ENCODE results near the gene MEP1B.
"Not testable (repeated sequence)": the region's sequence is repeated elsewhere in the genome, so short reads cannot be mapped to it uniquely, and the experiment has no call there.

The MEP1B gene

DNA sequence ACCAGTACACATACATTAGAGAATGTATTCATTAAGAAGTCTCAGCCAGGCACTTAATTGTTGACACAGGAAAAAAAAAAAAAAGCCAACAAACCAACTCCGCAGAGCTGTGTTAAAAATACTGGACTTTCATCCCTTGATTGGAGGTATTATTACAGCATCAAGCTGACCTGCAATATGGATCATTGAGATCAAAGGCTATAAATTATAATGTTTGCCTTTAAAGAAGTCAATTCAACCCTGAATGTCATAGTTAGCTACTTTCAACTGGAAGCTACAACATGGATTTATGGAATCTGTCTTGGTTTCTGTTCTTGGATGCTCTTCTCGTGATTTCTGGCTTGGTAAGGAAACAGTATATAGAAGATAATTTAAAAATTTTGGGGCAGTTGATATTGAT is at the start of gene MEP1B:
TSS of gene MEP1B (plus strand) at position 250 of the 400 bp plus-strand sequence. CDS start at position 282, 32 bp downstream.
- no peak for DNase-seq (ENCODE audit: low spot score)

DNA sequence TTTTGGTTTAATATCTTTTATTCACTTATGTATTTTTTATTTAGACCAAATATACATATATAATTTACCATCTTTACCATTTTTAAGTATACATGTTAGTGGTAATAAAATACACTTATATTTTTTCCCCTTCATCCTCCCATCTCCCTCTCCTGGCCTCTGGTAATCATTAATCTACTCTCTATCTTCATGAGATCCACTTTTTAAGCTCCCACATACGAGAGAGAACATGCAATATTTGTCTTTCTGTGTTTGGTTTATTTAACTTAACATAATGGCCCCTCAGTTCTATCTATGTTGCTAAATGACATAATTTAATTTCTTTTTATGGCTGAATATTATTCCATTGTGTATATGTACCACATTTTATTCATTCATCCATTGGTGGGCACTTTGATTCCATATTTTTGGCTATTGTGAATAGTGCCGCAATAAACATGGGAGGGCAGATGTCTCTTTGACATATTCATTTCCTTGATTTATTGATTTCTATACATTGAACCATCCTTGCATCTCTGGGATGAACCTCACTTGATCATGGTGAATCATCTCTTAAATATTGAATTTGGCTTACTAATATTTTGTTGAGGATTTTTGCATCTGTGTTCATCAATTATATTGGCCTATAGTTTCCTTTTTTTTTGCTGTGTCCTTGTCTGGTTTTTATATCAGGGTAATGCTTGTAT is 41.5 kb upstream of the MEP1B start:
- DNase-seq (ENCODE audit: low spot score), result no peak

GRCh38 chr18:32152705-32153448 is 37.0 kb upstream of the MEP1B start:
- DNase-seq (ENCODE audit: low spot score), result no peak

- no peak for DNase-seq (ENCODE audit: low spot score)
Measured at GRCh38 chr18:32156855-32157254, 33.0 kb upstream of the MEP1B start.

DNA sequence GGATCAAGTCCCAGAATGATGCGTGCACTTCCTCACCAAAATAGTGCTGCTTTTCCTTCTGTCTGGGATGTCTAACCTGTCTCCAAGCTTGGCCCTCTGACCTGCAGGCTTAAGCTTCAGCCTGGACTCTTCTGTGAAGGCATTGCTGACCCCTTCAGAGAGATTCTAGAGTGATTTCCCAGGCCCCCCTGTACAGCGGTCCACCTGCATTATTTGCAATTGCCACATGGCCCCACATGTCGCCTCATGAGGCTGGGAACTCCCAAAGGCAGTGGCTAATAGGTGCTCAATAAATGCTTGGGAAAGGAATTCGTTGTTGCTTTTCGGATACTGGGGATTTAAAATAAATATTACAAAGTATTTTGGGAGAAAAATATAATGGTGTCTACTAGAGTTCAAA is 32.3 kb upstream of the MEP1B start:
- no peak for DNase-seq (ENCODE audit: low spot score)

GRCh38 chr18:32158108-32158624 is 31.7 kb upstream of the MEP1B start:
- DNase-seq (ENCODE audit: low spot score), result peak; percentile 85

DNA sequence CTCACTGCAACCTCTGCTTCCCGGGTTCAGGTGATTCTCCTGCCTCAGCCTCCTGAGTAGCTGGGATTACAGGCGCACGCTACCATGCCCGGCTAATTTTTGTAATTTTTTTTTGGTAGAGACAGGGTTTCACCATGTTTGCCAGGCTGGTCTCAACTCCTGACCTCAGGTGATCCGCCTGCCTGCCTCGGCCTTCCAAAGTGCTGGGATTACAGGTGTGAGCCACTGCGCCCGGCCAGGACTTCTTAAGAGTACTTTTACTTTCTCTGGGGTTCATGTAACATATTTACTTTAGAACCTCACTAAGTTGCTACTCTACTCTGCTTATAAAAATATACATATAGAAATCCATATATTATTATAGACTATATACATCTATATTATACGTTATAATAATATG is 31.2 kb upstream of the MEP1B start:
- DNase-seq (ENCODE audit: low spot score), result not testable (repeated sequence)

DNA sequence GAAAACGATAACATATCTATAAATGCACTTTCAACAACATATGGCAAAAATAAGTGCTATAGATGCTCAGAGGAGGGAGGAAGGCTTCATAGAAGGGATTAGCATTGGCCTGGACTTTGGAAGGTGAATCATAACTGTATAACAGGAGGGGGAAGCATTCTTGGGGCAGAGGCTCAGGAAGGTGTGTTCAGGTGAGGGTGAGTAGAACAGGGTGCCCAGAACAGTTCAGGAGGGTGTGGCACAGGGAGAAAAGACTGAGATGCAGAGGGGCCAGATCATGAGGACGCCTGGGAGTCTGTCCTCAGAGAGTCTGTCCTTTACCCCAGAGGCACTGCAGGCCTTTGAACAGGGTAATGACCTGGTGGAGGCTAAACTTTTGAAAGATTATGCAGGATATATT is 29.3 kb upstream of the MEP1B start:
- DNase-seq (ENCODE audit: low spot score), result no peak

DNA sequence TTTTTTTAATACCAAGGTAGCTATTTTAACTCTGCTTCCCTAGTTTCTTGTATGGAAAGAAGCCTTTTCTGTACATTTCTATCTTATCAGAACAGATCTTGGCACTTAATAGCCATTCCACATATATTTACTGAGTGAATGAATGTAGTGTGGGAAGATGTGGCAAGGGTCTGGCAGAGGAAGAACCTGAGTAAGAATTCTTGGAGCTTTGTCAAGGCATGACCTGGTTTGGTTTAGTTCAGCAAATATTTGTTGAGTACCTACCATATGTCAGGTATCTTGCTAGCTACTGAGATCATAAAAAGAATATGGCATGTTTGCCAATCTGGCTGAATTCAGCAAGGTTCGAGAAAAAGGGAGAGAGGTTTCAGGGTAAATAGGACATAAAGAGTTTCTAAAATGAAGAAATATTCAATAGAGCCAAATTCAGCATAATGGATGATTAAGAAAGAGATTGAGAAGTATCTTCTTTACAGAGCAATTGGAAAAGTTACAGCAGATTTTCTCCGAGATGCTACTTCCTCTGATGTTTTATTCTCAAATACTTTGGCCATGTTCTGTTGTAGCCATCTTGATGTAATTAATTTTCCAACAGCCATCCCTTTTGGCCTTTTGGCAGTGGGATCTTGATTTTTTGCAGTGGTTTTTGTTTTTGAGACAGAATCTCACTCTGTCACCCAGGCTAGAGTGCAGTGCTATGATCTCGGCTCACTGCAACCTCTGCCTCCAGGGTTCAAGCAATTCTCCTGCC is 21.7 kb upstream of the MEP1B start:
- DNase-seq (ENCODE audit: low spot score), result no peak

GRCh38 chr18:32173654-32174053 is 16.2 kb upstream of the MEP1B start:
- no peak for DNase-seq (ENCODE audit: low spot score)

DNA sequence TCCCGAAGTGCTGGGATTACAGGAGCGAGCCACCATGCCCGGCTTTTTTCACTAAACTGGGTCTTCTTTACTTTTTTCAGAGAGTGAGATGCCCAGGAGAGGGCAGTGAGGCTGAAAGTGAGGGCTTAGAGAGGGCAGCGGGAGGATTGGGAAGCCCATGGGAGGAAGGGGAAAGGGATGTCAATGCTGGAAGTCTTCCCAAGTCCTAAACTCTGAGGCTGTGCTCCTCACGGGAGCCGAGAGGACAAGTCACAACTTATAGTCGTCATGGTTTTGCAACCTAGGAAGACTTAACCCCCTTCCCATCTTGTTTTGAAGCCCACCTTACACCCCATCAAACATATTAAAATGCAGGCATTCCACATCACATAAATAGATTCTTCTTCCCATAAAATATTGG is 15.1 kb upstream of the MEP1B start:
- no peak for DNase-seq (ENCODE audit: low spot score)

DNA sequence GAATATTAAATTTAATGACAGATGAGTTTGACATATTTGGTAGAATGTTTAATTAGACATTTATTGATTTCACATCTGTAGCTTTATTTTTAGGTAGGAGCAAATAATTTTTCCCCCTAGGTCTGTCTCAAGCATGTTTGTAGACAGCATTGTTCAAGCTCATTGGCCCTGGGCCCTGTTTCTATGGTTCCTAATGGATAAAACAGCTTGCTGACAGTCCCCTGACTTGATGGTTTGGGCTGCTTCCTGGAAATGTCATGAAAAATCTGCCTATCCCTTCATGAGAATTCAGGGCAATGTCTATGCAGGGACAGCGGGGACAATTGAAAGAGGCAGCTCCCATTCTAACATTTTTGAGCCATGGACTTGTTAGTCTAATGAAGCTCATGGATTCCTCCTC is 14.6 kb upstream of the MEP1B start:
- no peak for DNase-seq (ENCODE audit: low spot score)

- DNase-seq (ENCODE audit: low spot score), result not testable (repeated sequence)
Measured at GRCh38 chr18:32176745-32177144, 13.1 kb upstream of the MEP1B start.

- DNase-seq (ENCODE audit: low spot score), result no peak
Measured at GRCh38 chr18:32177530-32177929, 12.3 kb upstream of the MEP1B start.

DNA sequence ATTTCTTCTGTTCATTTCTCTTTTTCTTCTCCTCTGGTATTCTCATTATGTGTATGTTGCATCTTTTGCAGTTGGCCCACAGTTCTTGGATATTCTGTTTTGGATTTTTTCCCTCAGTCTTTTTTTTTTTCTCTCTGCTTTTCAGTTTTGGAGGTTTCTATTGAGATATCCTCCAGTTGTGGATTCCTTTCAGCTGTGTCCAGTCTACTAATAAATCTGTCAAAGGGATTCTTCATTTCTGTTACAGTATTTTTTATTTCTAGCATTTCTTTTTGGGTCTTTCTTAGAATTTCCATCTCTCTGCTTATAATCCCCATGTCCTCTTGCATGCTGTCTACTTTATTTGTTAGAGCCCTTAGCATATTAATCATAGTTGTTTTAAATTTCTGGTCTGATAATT is 6.3 kb upstream of the MEP1B start:
- no peak for DNase-seq (ENCODE audit: low spot score)

GRCh38 chr18:32190209-32190608 is 370 bp downstream of the MEP1B start:
- DNase-seq (ENCODE audit: low spot score), result no peak

DNA sequence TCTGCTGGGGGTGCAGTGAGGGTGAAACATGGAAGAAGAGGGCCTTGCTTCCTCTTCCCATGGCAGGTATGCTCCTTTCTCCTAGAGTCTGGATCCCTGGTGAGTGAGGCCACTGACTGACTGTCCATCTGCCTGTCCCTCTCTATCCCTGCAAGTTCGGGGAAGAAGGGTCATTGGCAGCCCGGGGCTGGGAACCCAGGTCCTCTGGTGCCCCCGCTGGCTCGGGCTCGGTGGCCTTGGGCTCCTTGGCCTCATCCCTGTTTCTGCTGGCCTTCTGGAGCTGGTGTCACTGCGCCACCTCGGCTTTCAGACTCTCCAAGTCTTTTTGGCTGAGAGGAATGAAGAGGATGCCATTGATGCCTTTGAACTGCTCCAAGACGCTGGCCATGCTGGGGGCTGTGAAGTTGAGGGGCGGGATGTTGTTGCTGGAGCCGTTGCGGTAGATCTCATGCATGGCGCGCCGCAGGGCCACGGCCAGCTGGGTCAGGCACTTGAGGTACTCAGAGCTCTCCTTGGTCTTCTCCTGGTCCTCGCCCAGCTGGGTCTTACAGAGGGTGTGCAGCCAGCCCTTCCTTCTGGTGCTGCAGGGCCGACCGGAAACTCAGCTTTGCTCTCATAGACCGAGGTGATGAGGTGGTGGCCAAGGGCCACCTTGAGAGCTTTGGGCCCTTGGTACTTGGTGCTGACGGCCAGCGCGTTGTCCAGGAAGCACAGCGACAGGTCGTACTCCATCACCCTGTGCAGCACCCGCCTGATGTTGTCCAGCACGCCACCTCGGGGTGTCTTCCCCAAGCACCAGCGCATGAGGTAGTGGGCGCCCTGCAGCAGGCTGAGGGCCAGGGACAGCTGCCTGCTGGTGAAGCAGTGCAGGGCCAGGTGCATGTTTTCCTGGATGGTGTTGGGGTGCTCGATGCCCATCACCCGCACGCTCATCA is 6.3 kb downstream of the MEP1B start:
- no peak for DNase-seq (ENCODE audit: low spot score)

- no peak for DNase-seq (ENCODE audit: low spot score)
Measured at GRCh38 chr18:32200766-32201165, 10.9 kb downstream of the MEP1B start.

DNA sequence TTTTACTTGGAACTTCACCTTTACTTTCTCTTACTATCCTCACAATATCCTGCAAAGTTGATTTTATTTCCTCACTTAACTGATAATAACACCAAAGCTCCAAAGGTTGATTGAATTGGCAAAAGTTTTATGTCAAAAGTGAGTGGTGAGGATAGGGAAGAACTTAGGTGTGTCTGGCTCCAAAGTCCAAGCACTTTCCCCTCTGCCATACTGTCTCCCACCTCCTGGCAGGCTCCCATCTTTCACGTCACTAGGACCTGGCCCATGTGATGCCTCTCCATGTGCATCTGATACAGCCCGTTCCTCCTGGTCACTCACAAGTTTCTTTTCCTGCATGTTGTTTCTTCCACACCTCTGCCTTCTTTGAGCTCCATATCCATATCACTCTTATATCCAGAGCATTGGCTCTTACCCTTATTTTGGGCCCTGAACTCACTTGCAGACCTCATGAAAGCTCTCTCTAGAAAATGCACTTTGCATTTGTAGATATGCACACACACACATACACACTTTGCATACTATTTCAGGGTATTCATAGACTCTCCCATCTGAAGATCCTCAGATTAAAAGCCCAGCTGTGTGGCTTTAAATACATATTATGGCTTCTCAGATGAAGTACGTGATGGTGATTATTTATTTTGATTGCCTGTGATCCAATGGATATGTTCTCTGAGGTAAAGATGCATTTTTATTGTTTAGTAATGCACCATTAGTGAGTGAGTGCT is 12.3 kb downstream of the MEP1B start:
- no peak for DNase-seq (ENCODE audit: low spot score)

- DNase-seq (ENCODE audit: low spot score), result no peak
Measured at GRCh38 chr18:32208023-32208422, 18.2 kb downstream of the MEP1B start.

GRCh38 chr18:32208577-32208976 is 18.7 kb downstream of the MEP1B start:
- no peak for DNase-seq (ENCODE audit: low spot score)
